HS-27A (cell line): ENCODE results near the gene TAB2.
A peak's percentile ranks its signal among the peaks of the same experiment; 100 is the strongest.
"Not testable (repeated sequence)": the region's sequence is repeated elsewhere in the genome, so short reads cannot be mapped to it uniquely, and the experiment has no call there.

ENCODE experiments used
- DNase-seq: peaks from one replicate; pipeline ENCODE4 v3.0.0-alpha.2; 2012; ENCODE audit warnings: low read depth, missing footprints

TAB2 gene

GRCh38 chr6:149333266-149333620 lies 15.7 kb downstream of the TAB2 start:
- DNase-seq = no peak

- DNase-seq = no peak
Measured at GRCh38 chr6:149334201-149334600, 16.7 kb downstream of the TAB2 start.

DNA sequence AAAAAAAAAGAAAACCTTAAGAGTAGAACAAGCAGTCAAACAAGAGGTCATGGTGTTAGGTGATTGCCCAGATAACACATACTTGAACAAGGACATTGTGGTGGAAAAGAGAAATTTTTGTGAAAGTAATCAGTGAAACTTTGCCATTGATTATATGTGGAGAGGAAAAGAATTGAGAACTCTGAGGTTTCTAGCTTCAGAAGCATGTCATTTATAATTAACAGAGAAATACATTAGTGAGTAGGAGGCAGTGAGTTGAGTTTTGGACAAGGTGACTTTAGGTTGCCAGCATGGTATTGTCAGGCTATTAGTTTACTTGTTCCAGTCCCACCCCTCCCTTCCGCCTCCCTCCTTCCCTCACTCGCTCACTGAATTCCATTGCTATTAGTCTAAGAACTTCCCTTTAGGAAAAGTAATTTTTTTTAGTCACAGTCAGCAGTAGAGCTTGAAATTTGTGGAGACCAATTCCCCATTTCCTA lies 17.2 kb downstream of the TAB2 start:
- DNase-seq = peak; percentile 73

- no peak for DNase-seq
Measured at GRCh38 chr6:149335924-149336608, 18.6 kb downstream of the TAB2 start.

DNA sequence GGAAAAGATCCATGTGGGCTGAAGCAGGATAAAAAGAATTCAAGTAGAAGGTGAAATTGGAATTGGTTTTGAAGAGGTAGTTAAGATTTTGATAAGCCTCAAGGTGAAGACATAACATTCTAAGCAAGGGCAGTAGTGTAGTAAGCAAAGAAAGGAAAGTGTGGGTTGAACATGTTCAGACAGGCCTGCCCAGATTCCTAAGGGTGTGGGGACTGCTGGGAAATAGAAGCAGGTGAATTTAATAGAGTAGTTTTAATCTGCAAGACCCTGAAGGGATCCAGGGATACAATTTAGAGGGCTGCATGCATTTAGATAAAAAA lies 19.1 kb downstream of the TAB2 start:
- no peak for DNase-seq

DNA sequence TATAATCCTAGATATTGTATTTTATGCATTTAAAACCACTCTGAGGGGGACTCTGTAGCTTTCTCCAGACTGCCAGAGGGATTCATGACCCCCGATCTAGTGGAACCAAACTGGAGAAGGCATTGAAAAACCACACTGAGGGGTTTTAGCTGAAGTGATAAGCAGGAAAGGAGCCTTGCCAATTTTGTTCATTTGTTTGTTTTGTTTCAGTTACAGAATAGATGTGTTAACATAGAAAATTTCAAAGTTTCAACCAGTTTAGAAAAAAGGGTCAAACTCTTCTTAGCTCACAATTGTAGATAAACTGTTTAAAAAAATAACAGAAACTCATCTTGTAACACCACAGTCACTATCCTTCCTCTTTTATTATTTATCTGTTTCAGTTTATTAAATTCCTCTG lies 19.8 kb downstream of the TAB2 start:
- DNase-seq = no peak

DNA sequence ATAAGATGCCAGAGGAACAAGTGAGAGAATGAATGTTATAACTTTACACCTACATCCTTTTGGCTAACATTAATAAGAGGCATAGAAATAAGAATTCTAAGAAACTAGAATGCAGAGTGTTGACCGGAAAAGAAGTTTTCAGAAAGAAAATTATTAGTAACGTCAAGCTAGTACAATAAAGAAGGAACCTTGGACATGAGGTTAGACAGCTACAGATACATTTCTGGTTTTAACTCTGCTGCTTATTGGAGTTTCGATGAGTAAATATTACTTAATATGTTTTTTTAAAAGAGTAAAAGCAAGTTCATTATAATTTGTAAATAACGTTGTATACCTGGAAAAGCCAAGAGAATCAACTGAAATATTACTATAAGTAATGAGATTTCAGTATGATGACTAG lies 22.7 kb downstream of the TAB2 start:
- no peak for DNase-seq

DNA sequence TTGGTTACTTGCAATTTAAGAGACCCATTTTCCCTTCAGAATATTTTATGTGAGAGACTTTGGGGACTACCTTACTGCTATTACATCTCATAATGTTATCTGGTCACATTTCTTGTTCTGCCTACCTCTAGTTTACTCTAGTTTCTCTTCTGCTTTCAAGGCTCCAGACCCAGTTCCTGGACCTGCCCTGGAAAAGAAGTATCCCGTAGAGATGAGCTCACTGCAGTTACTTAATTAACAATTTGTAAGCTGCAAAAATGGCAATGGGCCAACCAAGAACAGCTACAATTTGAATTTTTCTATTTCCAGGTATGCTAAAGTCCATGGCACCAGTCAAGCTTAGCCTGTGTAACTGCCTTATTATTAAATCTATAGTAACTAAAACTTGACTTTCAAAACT lies 25.0 kb downstream of the TAB2 start:
- no peak for DNase-seq

- no peak for DNase-seq
Measured at GRCh38 chr6:149343501-149343900, 26.0 kb downstream of the TAB2 start.

GRCh38 chr6:149346078-149346477 lies 28.6 kb downstream of the TAB2 start:
- no peak for DNase-seq

DNA sequence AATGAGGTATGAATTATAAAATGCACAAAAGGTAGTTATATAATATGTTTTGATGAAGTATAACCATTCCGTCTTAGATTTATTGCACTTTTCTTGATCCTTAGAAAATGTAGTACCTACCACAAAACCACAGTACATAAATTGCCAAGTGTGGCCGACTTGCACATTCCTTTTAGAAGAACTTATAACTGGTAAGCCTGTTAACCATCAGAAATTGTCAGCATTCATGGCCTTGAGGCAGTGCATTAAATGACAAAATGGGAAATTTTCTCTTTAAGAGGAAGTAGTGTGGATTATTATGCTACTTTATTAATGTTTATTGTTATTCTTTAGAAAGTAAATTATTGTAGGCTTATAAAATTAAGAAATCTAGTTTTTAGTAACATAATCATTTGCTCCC lies 29.6 kb downstream of the TAB2 start:
- DNase-seq = no peak

GRCh38 chr6:149349279-149349678 lies 31.8 kb downstream of the TAB2 start:
- not testable (repeated sequence) for DNase-seq

GRCh38 chr6:149354009-149354408 lies 36.5 kb downstream of the TAB2 start:
- no peak for DNase-seq

DNA sequence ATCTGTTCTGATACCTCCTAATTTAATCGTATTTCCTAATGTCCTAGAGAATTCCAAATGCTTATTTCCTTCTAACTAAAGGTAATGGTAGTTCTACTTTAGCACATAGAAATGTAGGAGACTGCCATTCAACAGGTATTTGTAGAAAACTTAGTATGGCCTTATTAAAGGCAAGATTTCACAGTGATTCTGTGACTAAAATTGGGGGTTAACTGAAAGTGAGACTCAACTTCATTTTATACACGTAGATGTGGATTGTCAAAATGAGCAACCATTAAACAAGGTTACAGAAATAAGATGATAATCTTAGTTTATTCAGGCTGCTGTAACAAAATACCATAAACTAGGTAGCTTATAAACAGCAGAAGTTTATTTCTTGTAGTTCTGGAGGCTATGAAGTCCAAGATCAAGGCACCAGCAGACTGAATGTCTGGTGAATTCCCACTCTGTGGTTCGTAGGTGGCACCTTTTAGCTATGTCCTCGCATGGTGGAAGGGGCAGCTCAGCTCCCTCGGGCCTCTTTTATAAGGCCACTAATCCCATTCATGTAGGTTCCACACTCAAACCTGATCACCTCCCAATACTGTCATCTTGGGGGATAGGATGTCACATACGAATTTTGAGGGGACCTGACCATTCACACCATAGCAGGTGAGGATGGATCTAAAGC lies 38.7 kb downstream of the TAB2 start:
- DNase-seq = no peak

- no peak for DNase-seq
Measured at GRCh38 chr6:149357726-149358538, 40.4 kb downstream of the TAB2 start.

GRCh38 chr6:149359440-149359839 lies 41.9 kb downstream of the TAB2 start:
- DNase-seq = no peak

- DNase-seq = no peak
Measured at GRCh38 chr6:149360536-149360935, 43.0 kb downstream of the TAB2 start.

- no peak for DNase-seq
Measured at GRCh38 chr6:149362289-149362688, 44.8 kb downstream of the TAB2 start.

- DNase-seq = no peak
Measured at GRCh38 chr6:149363154-149363553, 45.6 kb downstream of the TAB2 start.

DNA sequence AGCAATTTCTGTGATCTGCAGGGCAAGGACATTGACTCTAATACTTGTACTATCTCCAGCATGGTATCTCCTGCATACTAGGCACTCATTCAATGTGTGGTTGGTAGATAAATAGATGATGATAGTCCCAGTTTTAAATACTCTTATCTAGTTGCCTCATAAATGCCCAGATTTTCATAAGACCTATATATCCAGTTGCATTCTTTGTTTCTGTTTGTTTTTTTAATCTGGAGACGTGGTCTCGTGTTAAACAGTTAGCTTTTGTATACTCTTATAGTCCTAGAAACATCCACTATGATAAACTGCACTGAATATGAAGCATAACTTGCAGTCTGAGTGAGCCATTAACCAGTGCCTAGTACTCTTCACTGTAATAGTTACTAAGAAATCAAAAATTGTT lies 47.0 kb downstream of the TAB2 start:
- DNase-seq = no peak

DNA sequence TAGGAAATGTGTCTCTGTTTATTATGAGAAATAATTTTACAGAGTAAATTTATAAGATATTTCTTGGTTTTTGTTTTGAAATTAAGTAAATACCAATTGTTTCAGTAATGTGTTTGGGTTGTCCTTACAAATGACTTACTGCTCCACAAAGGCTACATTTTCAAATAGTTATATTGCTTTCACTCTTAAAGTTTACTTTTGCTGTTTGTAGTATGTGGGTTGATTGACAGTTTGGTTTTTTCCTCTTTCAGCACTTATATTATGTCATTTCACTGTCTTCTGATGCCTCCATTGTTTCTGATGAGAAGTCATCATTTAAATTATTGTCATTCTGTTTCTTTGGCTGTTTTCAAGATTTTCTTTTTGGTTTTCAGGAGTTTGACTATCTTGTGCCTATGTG lies 47.7 kb downstream of the TAB2 start:
- DNase-seq = no peak

GRCh38 chr6:149366267-149366921 lies 48.9 kb downstream of the TAB2 start:
- DNase-seq = no peak

DNA sequence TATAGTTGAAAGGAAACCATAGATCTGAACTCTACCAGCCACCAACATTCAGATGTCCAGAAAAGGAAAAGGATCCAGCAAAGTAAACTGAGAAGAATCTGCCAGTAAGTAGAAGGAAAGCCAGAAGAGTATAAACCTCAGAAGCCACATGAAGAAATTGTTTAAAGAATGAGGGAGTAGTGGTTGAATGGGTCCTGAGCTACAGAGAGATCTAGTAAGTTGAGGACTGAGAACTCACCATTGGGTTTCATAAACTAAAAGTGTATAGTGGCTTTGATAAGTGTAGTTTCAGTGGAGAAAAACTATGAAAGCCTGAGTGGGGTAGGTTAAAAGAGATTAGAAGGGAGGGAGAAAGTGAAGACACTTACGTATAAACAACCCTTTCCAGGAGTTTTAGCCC lies 50.6 kb downstream of the TAB2 start:
- no peak for DNase-seq
